ENCODE data around the gene NPM1. TPM values are rescaled to one million over a fixed set of nuclear protein-coding genes. Genes with fewer than 3 reads are reported as not detected.

NPM1 gene
- total RNA-seq, 2 experiments from 2014 or later, result 993 to 1,002 TPM

DNA sequence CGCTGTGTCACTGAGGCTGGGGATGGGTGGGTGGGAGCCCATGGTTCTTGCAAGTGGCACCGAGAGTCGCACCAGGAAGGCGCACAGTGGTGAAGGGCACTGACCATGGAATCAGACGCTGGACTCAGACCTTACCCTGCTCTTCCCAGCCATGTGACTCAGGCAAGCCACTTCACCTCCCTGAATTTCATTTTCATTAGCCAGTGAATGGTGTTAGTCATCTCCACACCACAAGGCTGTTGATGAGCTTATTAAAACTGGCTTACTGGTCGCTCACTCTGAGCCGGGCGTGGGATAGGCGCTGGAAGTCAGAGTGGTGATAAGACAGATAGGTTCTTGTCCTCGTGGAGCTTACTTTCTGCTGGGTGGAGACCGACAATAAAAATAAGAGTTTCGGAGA is 56.9 kb downstream of the NPM1 start:
- Mint-ChIP-seq H3K27ac (no peak overlapping the region), H3K9me3 (no peaks in the 10 kb centered on the region), H3K27me3 (peaks cover 23% of the 10 kb centered on the region), H3K4me3 (no peak overlapping the region), H3K4me1 (no peaks in the 10 kb centered on the region), H3K36me3 (no peaks in the 10 kb centered on the region)
- DNase-seq, result no peak
- POLR2A ChIA-PET, result no interaction called here
- no peak for ATAC-seq (ENCODE audit: low read depth)

DNA sequence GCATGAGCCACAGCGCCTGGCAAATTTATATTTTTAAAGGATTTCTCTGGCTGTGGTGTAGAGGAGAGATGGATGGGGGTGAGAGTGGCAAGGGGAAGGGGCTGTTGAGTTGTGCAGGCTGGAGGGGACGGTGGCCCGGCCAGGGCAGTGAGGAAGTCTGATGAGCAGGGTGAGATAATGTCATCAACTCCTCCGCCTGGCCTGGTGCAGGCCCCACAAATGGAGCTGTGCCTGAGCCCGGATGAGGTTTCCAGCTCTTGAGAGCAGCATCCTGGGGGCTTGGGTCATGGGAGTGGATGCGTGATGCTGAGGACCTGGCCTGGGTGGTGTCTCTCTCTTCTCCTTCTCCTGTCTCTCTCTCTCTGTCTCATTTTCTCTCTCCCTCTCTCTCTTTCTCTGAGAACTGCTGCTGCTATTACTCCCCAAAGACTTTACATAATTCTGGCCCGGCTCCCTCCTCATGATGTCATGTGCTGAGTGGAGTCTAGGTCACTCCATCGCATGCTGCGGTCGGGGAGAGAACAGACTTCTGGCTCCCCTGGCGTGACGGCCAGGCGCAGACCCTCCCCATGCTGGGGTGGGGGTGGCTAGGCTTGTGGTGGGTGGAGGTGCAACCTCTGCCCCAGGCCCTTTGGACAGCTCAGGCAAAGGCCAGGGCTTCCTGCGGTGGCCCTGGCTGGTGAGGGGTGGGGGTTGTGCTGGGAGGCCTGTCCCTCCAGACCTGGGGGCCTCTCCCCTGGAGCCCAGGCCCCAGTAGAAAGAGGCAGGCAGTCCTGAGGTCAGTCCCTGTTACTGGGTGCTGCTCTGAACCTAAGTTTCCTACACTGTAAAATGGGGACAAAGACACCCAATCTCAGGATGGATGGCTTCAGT is 58.2 kb downstream of the NPM1 start:
- DNase-seq (no peak), ATAC-seq (ENCODE audit: low read depth) (no peak)
- POLR2A ChIA-PET, result no interaction called here
- no peaks in the 10 kb centered on the region for H3K9me3 Mint-ChIP-seq
- H3K4me3 Mint-ChIP-seq, result no peak overlapping the region
- H3K4me1 Mint-ChIP-seq, result no peaks in the 10 kb centered on the region
- H3K27ac Mint-ChIP-seq, result no peak overlapping the region
- H3K27me3 Mint-ChIP-seq, result peaks cover 32% of the 10 kb centered on the region
- H3K36me3 Mint-ChIP-seq, result no peaks in the 10 kb centered on the region

DNA sequence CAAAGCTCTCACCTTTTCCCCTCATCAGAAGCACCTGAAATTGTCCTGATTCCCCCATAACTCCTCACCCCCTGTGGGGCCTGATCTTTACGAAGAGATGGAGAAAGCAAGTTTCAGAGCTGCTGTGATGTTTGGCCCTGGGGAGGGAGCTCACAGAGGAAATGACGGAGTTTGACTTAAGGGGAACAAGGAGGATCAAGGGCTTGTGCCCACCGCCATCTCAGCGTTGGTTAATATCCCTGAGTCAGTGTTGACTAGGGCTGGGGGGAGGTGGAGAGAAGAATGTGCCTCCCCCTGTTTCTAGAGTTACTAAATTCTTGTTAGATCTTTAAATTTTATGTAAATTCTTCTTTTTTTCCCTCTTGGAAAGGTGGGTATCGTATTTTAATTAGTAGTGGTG is 59.6 kb downstream of the NPM1 start:
- peaks cover 43% of the 10 kb centered on the region for H3K27me3 Mint-ChIP-seq
- DNase-seq (no peak), ATAC-seq (ENCODE audit: low read depth) (no peak)
- no peaks in the 10 kb centered on the region for H3K9me3 Mint-ChIP-seq
- H3K4me3 Mint-ChIP-seq, result no peak overlapping the region
- POLR2A ChIA-PET, result no interaction called here
- H3K4me1 Mint-ChIP-seq, result peaks cover 3% of the 10 kb centered on the region
- H3K36me3 Mint-ChIP-seq, result no peaks in the 10 kb centered on the region
- no peak overlapping the region for H3K27ac Mint-ChIP-seq

- no peaks in the 10 kb centered on the region for H3K36me3 Mint-ChIP-seq
- H3K27me3 Mint-ChIP-seq, result peaks cover 51% of the 10 kb centered on the region
- H3K4me3 Mint-ChIP-seq, result no peak overlapping the region
- POLR2A ChIA-PET, result no interaction called here
- ATAC-seq (ENCODE audit: low read depth) (no peak), DNase-seq (no peak)
- no peak overlapping the region for H3K27ac Mint-ChIP-seq
- H3K4me1 Mint-ChIP-seq, result peaks cover 3% of the 10 kb centered on the region
- no peaks in the 10 kb centered on the region for H3K9me3 Mint-ChIP-seq
Measured at GRCh38 chr5:171449426-171449825, 61.8 kb downstream of the NPM1 start.

DNA sequence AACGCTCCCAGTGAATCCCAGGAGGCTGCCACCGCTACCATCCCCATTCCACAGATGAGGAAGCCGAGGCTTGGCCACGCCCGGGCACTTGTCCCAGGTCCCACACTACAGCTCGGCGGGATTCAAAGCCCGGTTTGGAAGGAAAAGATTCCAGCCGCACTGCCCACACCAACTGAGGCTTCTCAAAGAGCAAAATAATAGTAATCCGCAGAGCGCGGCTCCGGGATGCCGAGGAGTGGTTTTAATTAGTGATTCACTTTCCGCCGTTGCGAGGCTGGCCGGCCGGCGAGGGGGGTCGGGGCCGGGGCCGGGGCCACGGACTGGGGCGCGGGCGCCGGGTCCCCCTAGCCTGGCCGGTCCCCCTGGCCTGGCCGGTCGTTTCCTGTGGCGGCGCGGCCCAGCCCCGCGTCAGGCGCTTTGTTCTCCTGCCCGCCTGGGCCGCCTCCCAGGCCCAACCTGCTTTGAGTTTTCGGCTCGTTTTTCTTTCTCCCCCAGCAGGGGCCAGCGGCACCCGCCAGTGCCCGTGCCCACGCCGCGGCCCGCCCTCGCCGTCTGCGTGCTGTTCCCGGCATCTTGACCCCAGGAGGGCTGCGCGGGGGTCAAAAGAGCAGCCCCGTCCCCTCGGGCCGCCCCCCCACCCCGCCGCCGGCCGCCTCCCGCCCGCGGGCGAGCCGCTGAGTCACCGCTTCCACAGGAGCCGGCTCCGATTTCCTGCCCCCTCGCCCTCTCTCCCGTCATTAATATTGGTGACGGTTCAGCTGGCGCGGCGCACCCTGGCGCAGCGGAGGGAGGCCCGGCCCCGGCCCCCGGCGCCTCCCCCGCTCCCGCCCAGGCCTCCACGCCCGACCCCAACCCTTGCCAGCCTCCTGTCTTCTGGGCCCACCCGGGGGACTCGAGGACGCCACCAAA is 63.0 kb downstream of the NPM1 start:
- H3K27me3 Mint-ChIP-seq, result peaks cover 51% of the 10 kb centered on the region
- H3K4me3 Mint-ChIP-seq, result peak overlapping the region; percentile 56
- H3K9me3 Mint-ChIP-seq, result no peaks in the 10 kb centered on the region
- POLR2A ChIA-PET, result no interaction called here
- H3K27ac Mint-ChIP-seq, result no peak overlapping the region
- H3K4me1 Mint-ChIP-seq, result peaks cover 3% of the 10 kb centered on the region
- no peaks in the 10 kb centered on the region for H3K36me3 Mint-ChIP-seq
- ATAC-seq (ENCODE audit: low read depth) (peak; percentile 61), DNase-seq (peak; percentile 49)

- Mint-ChIP-seq H3K27me3 (peaks cover 51% of the 10 kb centered on the region), H3K27ac (no peak overlapping the region), H3K36me3 (no peaks in the 10 kb centered on the region), H3K4me3 (peak overlapping the region; percentile 56), H3K9me3 (no peaks in the 10 kb centered on the region), H3K4me1 (peaks cover 3% of the 10 kb centered on the region)
- no peak for ATAC-seq (ENCODE audit: low read depth)
- DNase-seq, result no peak
- POLR2A ChIA-PET, result no interaction called here
Measured at GRCh38 chr5:171451421-171451820, 63.8 kb downstream of the NPM1 start.

DNA sequence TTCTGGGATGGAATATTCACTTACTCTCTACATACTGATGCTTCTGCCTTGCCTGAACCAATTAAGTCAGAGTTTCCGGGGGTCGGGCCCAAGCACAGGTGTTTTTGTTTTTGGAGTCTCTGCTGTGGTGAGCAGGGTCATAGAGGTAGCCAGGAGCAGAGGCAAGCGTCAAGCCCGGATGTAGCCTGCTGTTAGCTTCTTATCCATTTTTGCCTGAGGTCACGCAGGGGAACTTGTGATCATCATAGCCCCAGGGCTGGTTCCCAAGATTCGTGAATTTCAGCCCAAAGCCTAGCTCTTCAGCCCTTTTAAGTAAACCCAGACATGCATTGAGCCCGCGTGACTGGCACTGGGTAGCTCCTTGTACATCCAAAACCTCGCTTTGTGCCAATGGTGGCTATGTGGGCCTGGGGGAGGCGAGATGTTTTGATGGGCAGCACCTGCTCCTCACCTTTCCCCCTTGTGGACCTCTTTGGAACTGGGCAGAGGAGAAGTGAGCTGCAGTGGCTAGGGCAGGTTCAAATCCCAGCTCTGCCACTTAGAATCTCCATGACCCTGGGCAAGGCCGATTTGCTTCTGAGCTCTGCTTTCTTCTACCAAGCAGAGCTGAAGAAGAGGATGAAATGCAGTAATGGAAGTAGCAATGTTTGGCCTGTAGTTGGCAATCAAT is 65.5 kb downstream of the NPM1 start:
- Mint-ChIP-seq H3K4me1 (peaks cover 3% of the 10 kb centered on the region), H3K27me3 (peaks cover 44% of the 10 kb centered on the region), H3K4me3 (no peak overlapping the region), H3K27ac (no peak overlapping the region), H3K36me3 (no peaks in the 10 kb centered on the region), H3K9me3 (no peaks in the 10 kb centered on the region)
- POLR2A ChIA-PET, result no interaction called here
- DNase-seq (no peak), ATAC-seq (ENCODE audit: low read depth) (no peak)

DNA sequence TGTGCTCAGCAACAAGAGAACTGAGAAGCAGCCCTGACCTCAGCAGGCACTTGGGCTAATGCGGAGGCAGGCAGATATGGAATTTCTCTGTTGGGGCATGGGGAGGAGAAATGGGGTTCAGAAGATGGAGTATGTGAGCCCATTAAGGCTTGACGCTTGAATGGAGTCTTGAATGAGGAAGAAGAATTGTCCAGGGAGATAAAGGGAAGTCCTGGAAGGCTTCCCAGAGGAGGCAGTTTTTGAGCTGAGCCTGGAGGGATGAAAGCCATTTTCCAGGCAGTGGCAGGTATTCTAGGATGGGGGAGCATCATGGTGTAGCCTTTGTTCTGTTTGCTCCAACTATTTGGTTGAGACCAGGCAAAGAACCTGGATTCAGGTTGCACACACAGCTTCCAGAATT is 66.3 kb downstream of the NPM1 start:
- Mint-ChIP-seq H3K4me3 (no peak overlapping the region), H3K4me1 (peaks cover 3% of the 10 kb centered on the region), H3K27me3 (peaks cover 37% of the 10 kb centered on the region), H3K27ac (no peak overlapping the region), H3K9me3 (no peaks in the 10 kb centered on the region), H3K36me3 (no peaks in the 10 kb centered on the region)
- POLR2A ChIA-PET, result no interaction called here
- ATAC-seq (ENCODE audit: low read depth), result no peak
- DNase-seq, result no peak

GRCh38 chr5:171454549-171454948 is 66.9 kb downstream of the NPM1 start:
- no peak overlapping the region for H3K4me3 Mint-ChIP-seq
- no peaks in the 10 kb centered on the region for H3K36me3 Mint-ChIP-seq
- no peak overlapping the region for H3K27ac Mint-ChIP-seq
- DNase-seq (no peak), ATAC-seq (ENCODE audit: low read depth) (no peak)
- POLR2A ChIA-PET, result no interaction called here
- H3K9me3 Mint-ChIP-seq, result no peaks in the 10 kb centered on the region
- H3K27me3 Mint-ChIP-seq, result peaks cover 33% of the 10 kb centered on the region
- H3K4me1 Mint-ChIP-seq, result peaks cover 3% of the 10 kb centered on the region

DNA sequence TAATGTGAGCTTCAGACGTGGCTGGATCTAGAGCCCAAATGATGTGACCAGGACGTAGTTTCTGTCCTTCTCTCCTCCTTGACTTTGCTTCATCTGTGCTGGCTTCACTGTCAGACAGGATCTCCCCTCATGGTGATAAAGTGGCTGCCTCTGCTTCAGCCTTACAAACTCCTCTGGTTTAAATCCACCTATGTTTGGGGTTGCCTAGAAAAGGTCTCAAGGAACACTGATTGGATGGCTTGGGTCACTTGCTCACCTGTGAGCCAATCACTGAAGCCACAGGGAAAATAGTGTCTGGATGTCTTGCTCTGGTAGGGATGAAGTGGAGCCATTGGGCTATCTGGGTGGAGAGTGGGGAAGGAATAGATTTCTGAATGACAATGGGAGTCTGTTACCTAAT is 67.9 kb downstream of the NPM1 start:
- Mint-ChIP-seq H3K9me3 (no peaks in the 10 kb centered on the region), H3K4me1 (peaks cover 3% of the 10 kb centered on the region), H3K36me3 (no peaks in the 10 kb centered on the region), H3K27ac (no peak overlapping the region), H3K4me3 (no peak overlapping the region), H3K27me3 (peaks cover 23% of the 10 kb centered on the region)
- DNase-seq (no peak), ATAC-seq (ENCODE audit: low read depth) (no peak)
- POLR2A ChIA-PET, result no interaction called here

DNA sequence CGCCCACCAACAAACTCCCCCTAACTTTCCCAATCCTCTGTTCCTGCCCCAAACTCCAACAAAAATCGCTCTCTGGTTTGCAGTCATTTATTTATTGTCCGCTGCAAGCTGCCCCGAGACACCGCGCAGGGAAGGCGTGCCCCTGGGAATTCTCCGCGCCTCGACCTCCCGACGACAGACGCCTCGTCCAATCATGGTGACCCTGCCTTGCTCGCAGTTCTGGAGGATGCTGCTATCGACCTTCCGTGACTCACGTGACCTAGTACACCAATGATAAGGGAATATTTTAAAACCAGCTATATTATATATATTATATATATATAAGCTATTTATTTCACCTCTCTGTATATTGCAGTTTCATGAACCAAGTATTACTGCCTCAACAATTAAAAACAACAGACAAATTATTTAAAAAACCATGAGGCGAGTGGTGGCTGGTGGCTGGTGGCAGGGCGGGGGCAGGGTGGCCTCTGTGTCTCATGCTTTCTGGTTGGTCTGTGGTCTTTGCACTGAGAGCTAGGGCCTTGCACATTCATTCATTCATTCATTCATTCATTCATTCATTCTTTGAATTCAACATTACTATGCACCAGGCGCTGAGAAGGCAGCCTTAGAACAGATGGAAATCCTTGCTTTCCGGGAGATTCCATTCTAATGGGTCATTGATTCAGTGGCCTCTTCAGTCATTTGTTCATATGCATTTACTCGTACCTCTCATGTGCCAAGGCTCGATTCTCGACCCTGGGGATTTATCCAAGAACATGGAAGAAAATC is 69.7 kb downstream of the NPM1 start:
- no peak overlapping the region for H3K4me3 Mint-ChIP-seq
- POLR2A ChIA-PET, result no interaction called here
- no peak for DNase-seq

DNA sequence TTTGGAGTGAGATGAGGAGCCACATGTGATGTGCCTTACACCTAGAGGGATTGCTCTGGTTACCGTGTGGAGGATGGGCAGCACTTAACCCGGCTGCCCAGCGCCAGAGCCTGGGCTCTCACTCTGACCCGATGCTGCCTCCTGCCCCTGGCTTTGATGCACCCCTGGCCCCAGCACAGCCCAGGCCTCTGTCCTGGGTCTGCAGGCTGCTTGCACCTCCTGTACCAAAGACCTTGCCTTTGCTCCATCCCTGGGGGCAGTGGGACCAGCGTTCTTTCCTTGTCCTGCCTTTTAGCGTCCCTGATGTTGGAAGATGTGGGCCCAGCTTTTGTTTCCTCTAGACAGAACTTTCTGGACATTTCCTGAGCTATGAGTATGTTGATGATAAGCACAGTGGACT is 72.2 kb downstream of the NPM1 start:
- peaks cover 8% of the 10 kb centered on the region for H3K27me3 Mint-ChIP-seq
- no peaks in the 10 kb centered on the region for H3K9me3 Mint-ChIP-seq
- POLR2A ChIA-PET, result no interaction called here
- ATAC-seq (ENCODE audit: low read depth) (no peak), DNase-seq (no peak)
- H3K27ac Mint-ChIP-seq, result no peak overlapping the region
- H3K4me3 Mint-ChIP-seq, result no peak overlapping the region
- H3K36me3 Mint-ChIP-seq, result no peaks in the 10 kb centered on the region
- no peaks in the 10 kb centered on the region for H3K4me1 Mint-ChIP-seq

More for the DNA sequence above, 69.7 kb downstream of the NPM1 start:
- no peaks in the 10 kb centered on the region for H3K36me3 Mint-ChIP-seq
- no peaks in the 10 kb centered on the region for H3K4me1 Mint-ChIP-seq
- H3K9me3 Mint-ChIP-seq, result no peaks in the 10 kb centered on the region
- no peak for ATAC-seq (ENCODE audit: low read depth)
- H3K27ac Mint-ChIP-seq, result no peak overlapping the region
- peaks cover 12% of the 10 kb centered on the region for H3K27me3 Mint-ChIP-seq
